HepG2 (cell line): ENCODE results near the gene NDUFB7. TPM values are rescaled to one million over a fixed set of nuclear protein-coding genes. Genes with fewer than 3 reads are reported as not detected.

Experiments used
- ATF7-NPFF ChIP-seq: sonication (generic); formaldehyde crosslinking; IDR thresholded peaks from 2 replicates; pipeline ENCODE4 v1.8.1; 2023; ENCODE audit warnings: mild to moderate bottlenecking, low read depth, missing genetic modification reagents, moderate library complexity
- CBX1 ChIP-seq: IDR thresholded peaks from one replicate; pipeline ENCODE4 v1.6.1; 2016; ENCODE audit warnings: antibody characterized with exemption, low read depth
- EEA1 ChIP-seq: sonication (generic); formaldehyde crosslinking; IDR thresholded peaks from 2 replicates; pipeline ENCODE4 v1.5.1; 2020; ENCODE audit warnings: mild to moderate bottlenecking, missing genetic modification reagents, borderline replicate concordance
- HNRNPH1 ChIP-seq: fragments of 200-400 bp; formaldehyde crosslinking; optimal IDR thresholded peaks from 2 replicates; pipeline ENCODE3; 2017; ENCODE audit warnings: mild to moderate bottlenecking, low read depth, low read length
- MEF2D ChIP-seq: sonication (generic); formaldehyde crosslinking; IDR thresholded peaks from 2 replicates; pipeline ENCODE4 v1.5.1; 2020; ENCODE audit warnings: mild to moderate bottlenecking, missing genetic modification reagents
- SALL2 ChIP-seq: sonication (generic); formaldehyde crosslinking; IDR thresholded peaks from 2 replicates; pipeline ENCODE4 v1.8.1; 2023; ENCODE audit warnings: mild to moderate bottlenecking, missing genetic modification reagents, inconsistent platforms
- ZNF136 ChIP-seq: sonication (generic); formaldehyde crosslinking; IDR thresholded peaks from 2 replicates; pipeline ENCODE4 v1.8.1; 2022; ENCODE audit warnings: low read depth, mild to moderate bottlenecking, moderate library complexity, missing genetic modification reagents
- ZNF225 ChIP-seq: sonication (generic); formaldehyde crosslinking; IDR thresholded peaks from 2 replicates; pipeline ENCODE4 v1.4.0; 2020; ENCODE audit warnings: mild to moderate bottlenecking, missing genetic modification reagents
- ZNF841 ChIP-seq: sonication (generic); formaldehyde crosslinking; IDR thresholded peaks from 2 replicates; pipeline ENCODE4 v1.8.1; 2023; ENCODE audit warnings: missing genetic modification reagents, borderline replicate concordance
- ZSCAN21 ChIP-seq: sonication (generic); formaldehyde crosslinking; IDR thresholded peaks from 2 replicates; pipeline ENCODE4 v1.8.0; 2022; ENCODE audit warnings: mild to moderate bottlenecking, missing genetic modification reagents, moderate library complexity, borderline replicate concordance
- ZSCAN22 ChIP-seq: sonication (generic); formaldehyde crosslinking; IDR thresholded peaks from 2 replicates; pipeline ENCODE4 v1.4.0; 2020; ENCODE audit warnings: mild to moderate bottlenecking, missing genetic modification reagents
- polyA plus RNA-seq, 8 experiments: library from polyadenylated mRNA; depleted of rRNA in 3 of 8; stranded (reverse) in 7 of 8; unstranded in 1 of 8; fragments of >200 nt; fragmentation: Illumina TruSeq in 4 of 8; extraction: Trizol in 4 of 8; gene quantifications; 2 replicates each; pipeline versions ENCODE4 v1.2.1 to v1.2.3, GENCODE V29; 2011 to 2016; ENCODE audit warnings: low read depth in 4 of 8, missing spikeins in 1 of 8, mixed read lengths in 1 of 8; ENCODE audit not compliant: insufficient read depth in 1 of 8
- total RNA-seq, 5 experiments: library from RNA; depleted of rRNA; stranded (reverse); fragments of >200 nt; fragmentation: Illumina TruSeq; extraction: Trizol; gene quantifications; 2 replicates each; pipeline ENCODE4 v1.2.3, GENCODE V29; 2016; ENCODE audit warnings: low read depth in 1 of 5
- TF ChIP-seq, protein P1 (sequence below): sonication (generic); formaldehyde crosslinking; IDR thresholded peaks from 2 replicates; pipeline ENCODE4 v1.4.0; 2020; ENCODE audit warnings: missing genetic modification reagents, borderline replicate concordance
- TF ChIP-seq, protein P2 (sequence below): sonication (generic); formaldehyde crosslinking; IDR thresholded peaks from 2 replicates; pipeline ENCODE4 v1.8.0; 2022; ENCODE audit warnings: low read depth, missing genetic modification reagents
- TF ChIP-seq, protein P3 (sequence below): sonication (generic); formaldehyde crosslinking; IDR thresholded peaks from 2 replicates; pipeline ENCODE4 v1.5.0; 2020; ENCODE audit warnings: missing genetic modification reagents
- TF ChIP-seq, protein P4 (sequence below): sonication (generic); formaldehyde crosslinking; IDR thresholded peaks from 2 replicates; pipeline ENCODE4 v1.4.0; 2020; ENCODE audit warnings: missing genetic modification reagents
- TF ChIP-seq, protein P5 (sequence below): sonication (generic); formaldehyde crosslinking; IDR thresholded peaks from 2 replicates; pipeline ENCODE4 v1.4.0; 2020; ENCODE audit warnings: missing genetic modification reagents

NDUFB7 gene
- total and polyA plus RNA-seq, 2 of the 13 experiments (the other 11 are each of a cell fraction or from before 2014, with no cell fraction given), result 156 to 198 TPM

DNA sequence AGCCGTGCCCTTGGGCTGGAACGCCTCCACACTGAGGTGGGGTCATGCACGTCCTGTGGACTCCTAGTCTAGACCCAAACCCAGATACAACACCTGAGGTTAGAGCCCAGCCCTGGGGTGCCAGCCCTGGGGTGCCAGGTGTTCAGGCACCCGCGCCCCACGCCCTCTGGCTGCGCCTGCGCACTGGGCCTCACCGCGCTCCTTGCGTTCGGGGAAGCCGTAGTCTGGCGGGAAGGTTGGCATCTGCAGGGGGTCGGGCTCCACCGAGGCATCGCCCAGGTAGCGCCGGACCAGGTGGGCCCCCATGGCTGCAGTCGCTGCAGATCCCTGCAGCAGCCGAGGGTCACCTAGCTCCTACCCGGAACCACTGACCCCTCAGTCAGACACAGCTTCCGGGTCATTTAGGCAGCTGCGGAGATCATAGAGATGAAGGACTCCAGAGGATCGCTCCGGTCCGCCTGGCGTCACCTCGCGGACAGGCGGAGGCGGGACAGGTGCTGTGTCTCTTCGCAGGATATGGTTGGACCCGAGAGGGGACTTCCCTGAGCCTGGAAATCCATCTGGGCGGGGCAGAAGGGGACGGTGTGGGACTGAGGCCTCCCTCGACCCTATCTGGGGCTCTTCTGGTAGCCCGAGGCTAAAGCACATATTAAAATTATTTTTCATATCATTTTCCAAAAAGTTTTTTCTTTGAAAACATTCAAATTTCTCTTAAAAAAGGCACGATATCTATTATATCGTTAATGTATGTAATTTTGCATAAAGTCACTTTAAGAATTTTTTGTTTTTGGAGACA lies at the start of gene NDUFB7 (continued):
- TF ChIP-seq ATF7-NPFF (CRISPR knock-in tag) (peak; percentile 38; the same call in 1 of the 2 replicates), ZSCAN22 (peak; percentile 19; the same call in 1 of the 2 replicates), ZNF225 (CRISPR knock-in tag) (peak; percentile 92), MEF2D (peak; percentile 71; the same call in 1 of the 2 replicates), CBX1 (peak; percentile 91), HNRNPH1 (no peak), EEA1 (no peak), ZSCAN21 (CRISPR knock-in tag) (peak; percentile 81), ZNF136 (no peak; the same call in 1 of the 2 replicates), SALL2 (peak; percentile 58; the same call in 1 of the 2 replicates), ZNF841 (CRISPR knock-in tag) (no peak)
- TF ChIP-seq, protein P1, sequence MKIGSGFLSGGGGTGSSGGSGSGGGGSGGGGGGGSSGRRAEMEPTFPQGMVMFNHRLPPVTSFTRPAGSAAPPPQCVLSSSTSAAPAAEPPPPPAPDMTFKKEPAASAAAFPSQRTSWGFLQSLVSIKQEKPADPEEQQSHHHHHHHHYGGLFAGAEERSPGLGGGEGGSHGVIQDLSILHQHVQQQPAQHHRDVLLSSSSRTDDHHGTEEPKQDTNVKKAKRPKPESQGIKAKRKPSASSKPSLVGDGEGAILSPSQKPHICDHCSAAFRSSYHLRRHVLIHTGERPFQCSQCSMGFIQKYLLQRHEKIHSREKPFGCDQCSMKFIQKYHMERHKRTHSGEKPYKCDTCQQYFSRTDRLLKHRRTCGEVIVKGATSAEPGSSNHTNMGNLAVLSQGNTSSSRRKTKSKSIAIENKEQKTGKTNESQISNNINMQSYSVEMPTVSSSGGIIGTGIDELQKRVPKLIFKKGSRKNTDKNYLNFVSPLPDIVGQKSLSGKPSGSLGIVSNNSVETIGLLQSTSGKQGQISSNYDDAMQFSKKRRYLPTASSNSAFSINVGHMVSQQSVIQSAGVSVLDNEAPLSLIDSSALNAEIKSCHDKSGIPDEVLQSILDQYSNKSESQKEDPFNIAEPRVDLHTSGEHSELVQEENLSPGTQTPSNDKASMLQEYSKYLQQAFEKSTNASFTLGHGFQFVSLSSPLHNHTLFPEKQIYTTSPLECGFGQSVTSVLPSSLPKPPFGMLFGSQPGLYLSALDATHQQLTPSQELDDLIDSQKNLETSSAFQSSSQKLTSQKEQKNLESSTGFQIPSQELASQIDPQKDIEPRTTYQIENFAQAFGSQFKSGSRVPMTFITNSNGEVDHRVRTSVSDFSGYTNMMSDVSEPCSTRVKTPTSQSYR, result no peak
- TF ChIP-seq, protein P2, sequence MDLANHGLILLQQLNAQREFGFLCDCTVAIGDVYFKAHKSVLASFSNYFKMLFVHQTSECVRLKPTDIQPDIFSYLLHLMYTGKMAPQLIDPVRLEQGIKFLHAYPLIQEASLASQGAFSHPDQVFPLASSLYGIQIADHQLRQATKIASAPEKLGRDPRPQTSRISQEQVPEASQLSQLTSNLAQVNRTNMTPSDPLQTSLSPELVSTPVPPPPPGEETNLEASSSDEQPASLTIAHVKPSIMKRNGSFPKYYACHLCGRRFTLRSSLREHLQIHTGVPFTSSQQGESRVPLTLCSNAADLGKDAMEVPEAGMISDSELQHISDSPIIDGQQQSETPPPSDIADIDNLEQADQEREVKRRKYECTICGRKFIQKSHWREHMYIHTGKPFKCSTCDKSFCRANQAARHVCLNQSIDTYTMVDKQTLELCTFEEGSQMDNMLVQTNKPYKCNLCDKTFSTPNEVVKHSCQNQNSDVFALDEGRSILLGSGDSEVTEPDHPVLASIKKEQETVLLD (CRISPR knock-in tag), result peak; percentile 70
- TF ChIP-seq, protein P3, sequence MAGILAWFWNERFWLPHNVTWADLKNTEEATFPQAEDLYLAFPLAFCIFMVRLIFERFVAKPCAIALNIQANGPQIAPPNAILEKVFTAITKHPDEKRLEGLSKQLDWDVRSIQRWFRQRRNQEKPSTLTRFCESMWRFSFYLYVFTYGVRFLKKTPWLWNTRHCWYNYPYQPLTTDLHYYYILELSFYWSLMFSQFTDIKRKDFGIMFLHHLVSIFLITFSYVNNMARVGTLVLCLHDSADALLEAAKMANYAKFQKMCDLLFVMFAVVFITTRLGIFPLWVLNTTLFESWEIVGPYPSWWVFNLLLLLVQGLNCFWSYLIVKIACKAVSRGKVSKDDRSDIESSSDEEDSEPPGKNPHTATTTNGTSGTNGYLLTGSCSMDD, result no peak
- TF ChIP-seq, protein P4, sequence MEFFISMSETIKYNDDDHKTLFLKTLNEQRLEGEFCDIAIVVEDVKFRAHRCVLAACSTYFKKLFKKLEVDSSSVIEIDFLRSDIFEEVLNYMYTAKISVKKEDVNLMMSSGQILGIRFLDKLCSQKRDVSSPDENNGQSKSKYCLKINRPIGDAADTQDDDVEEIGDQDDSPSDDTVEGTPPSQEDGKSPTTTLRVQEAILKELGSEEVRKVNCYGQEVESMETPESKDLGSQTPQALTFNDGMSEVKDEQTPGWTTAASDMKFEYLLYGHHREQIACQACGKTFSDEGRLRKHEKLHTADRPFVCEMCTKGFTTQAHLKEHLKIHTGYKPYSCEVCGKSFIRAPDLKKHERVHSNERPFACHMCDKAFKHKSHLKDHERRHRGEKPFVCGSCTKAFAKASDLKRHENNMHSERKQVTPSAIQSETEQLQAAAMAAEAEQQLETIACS, result no peak
- TF ChIP-seq, protein P5, sequence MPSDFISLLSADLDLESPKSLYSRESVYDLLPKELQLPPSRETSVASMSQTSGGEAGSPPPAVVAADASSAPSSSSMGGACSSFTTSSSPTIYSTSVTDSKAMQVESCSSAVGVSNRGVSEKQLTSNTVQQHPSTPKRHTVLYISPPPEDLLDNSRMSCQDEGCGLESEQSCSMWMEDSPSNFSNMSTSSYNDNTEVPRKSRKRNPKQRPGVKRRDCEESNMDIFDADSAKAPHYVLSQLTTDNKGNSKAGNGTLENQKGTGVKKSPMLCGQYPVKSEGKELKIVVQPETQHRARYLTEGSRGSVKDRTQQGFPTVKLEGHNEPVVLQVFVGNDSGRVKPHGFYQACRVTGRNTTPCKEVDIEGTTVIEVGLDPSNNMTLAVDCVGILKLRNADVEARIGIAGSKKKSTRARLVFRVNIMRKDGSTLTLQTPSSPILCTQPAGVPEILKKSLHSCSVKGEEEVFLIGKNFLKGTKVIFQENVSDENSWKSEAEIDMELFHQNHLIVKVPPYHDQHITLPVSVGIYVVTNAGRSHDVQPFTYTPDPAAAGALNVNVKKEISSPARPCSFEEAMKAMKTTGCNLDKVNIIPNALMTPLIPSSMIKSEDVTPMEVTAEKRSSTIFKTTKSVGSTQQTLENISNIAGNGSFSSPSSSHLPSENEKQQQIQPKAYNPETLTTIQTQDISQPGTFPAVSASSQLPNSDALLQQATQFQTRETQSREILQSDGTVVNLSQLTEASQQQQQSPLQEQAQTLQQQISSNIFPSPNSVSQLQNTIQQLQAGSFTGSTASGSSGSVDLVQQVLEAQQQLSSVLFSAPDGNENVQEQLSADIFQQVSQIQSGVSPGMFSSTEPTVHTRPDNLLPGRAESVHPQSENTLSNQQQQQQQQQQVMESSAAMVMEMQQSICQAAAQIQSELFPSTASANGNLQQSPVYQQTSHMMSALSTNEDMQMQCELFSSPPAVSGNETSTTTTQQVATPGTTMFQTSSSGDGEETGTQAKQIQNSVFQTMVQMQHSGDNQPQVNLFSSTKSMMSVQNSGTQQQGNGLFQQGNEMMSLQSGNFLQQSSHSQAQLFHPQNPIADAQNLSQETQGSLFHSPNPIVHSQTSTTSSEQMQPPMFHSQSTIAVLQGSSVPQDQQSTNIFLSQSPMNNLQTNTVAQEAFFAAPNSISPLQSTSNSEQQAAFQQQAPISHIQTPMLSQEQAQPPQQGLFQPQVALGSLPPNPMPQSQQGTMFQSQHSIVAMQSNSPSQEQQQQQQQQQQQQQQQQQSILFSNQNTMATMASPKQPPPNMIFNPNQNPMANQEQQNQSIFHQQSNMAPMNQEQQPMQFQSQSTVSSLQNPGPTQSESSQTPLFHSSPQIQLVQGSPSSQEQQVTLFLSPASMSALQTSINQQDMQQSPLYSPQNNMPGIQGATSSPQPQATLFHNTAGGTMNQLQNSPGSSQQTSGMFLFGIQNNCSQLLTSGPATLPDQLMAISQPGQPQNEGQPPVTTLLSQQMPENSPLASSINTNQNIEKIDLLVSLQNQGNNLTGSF, result peak; percentile 65; the same call in 1 of the 2 replicates
